HCT116 (cell line): ENCODE measurements around the gene FFAR1.

Experiments
- MAX ChIP-seq: IDR thresholded peaks from 2 replicates; pipeline ENCODE4 v1.6.1; 2012
- POLR2AphosphoS5 ChIP-seq: IDR thresholded peaks from 2 replicates; pipeline ENCODE4 v1.6.1; 2011; ENCODE audit warnings: mild to moderate bottlenecking, low read depth, low read length, moderate library complexity
- TF ChIP-seq, protein P1 (sequence below), 3 experiments: fragments of 200-600 bp in 1 of 3; sonication (generic) in 1 of 3; IDR thresholded peaks in 2 of 3; conservative IDR thresholded peaks in 1 of 3; 2 replicates each; pipeline ENCODE4 v1.5.1; 2012 to 2017; ENCODE audit warnings: low read depth in 2 of 3, low read length in 2 of 3, antibody characterized with exemption in 1 of 3, borderline replicate concordance in 1 of 3, control low read depth in 1 of 3, mild to moderate bottlenecking in 1 of 3, mixed read lengths in 1 of 3, mixed run types in 1 of 3, moderate library complexity in 1 of 3; ENCODE audit not compliant: insufficient read depth in 1 of 3

DNA sequence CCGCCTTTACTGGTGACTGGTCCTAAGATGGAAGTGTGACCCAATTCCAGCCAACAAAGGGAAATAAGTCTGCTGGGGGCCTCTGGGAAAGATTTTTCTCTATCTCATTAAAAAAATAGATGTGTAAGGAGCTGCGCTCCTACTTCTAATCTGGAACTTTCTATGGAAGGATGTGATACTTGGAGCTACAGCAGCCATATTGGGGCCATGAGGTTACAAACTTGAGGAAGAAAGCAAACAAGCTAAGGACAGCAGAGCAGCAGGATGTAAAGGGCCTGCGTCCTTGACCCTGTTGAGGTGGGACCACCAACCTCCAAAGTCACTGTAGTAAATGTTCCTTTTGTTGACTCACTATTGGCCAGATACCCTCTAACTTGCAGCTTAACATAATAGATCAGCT, 30.7 kb downstream of the FFAR1 start:
- TF ChIP-seq POLR2AphosphoS5, result no peak
- no peak for TF ChIP-seq MAX
- TF ChIP-seq, protein P1, sequence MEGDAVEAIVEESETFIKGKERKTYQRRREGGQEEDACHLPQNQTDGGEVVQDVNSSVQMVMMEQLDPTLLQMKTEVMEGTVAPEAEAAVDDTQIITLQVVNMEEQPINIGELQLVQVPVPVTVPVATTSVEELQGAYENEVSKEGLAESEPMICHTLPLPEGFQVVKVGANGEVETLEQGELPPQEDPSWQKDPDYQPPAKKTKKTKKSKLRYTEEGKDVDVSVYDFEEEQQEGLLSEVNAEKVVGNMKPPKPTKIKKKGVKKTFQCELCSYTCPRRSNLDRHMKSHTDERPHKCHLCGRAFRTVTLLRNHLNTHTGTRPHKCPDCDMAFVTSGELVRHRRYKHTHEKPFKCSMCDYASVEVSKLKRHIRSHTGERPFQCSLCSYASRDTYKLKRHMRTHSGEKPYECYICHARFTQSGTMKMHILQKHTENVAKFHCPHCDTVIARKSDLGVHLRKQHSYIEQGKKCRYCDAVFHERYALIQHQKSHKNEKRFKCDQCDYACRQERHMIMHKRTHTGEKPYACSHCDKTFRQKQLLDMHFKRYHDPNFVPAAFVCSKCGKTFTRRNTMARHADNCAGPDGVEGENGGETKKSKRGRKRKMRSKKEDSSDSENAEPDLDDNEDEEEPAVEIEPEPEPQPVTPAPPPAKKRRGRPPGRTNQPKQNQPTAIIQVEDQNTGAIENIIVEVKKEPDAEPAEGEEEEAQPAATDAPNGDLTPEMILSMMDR (IDR thresholded peaks at IDR 0.05 in 2 of 3, conservative IDR thresholded peaks at IDR 0.05 in 1 of 3; ENCODE audit: borderline replicate concordance in 1 of 3, insufficient read depth in 1 of 3, low read depth in 2 of 3, low read length in 2 of 3), result no peak
